Omental fat pad (tissue), 4 donors: ENCODE results near the gene DLX3. TPM values are rescaled to one million over a fixed set of nuclear protein-coding genes. Genes with fewer than 3 reads are reported as not detected.
A peak's percentile ranks its signal among the peaks of the same experiment; 100 is the strongest.

Source experiments
- ATAC-seq: fragments of 150-250 bp; one replicate; pipeline ENCODE4 v1.9.1; 2016; ENCODE audit warnings: mild to moderate bottlenecking, moderate library complexity; ENCODE audit not compliant: low FRiP score
- DNase-seq: peaks from one replicate; pipeline ENCODE4 v3.0.0-alpha.2; 2019; ENCODE audit warnings: low spot score
- CTCF ChIP-seq, 3 donors: fragments of 450-650 bp; IDR thresholded peaks; one replicate each; pipeline ENCODE4 v1.5.1; 2016 to 2017; ENCODE audit warnings: antibody characterized with exemption in 3 of 3, mild to moderate bottlenecking in 3 of 3, moderate library complexity in 2 of 3
- total RNA-seq, 4 donors: library from RNA; depleted of rRNA; stranded (reverse); fragments of >200 nt; gene quantifications; one replicate each; pipeline ENCODE4 v1.1.0, GENCODE V29; 2016

DLX3 gene
- total RNA-seq, 4 donors from 2014 or later, result 0.28 TPM; not detected in 3

- DNase-seq (no peak), ATAC-seq (no peak)
- TF ChIP-seq CTCF (IDR thresholded peaks at IDR 0.05), result no peak
Measured at GRCh38 chr17:49997301-49997650, 2.3 kb upstream of the DLX3 start.

- peak in 2 of 3 donors; percentile 83 to 93 for TF ChIP-seq CTCF (IDR thresholded peaks at IDR 0.05)
- peak; percentile 48 for ATAC-seq
- DNase-seq, result no peak
Measured at GRCh38 chr17:49996495-49997300, 1.7 kb upstream of the DLX3 start.

- DNase-seq (no peak), ATAC-seq (no peak)
- TF ChIP-seq CTCF (IDR thresholded peaks at IDR 0.05), result no peak
Measured at GRCh38 chr17:49996121-49996494, 1.1 kb upstream of the DLX3 start.

- TF ChIP-seq CTCF (IDR thresholded peaks at IDR 0.05), result no peak
- DNase-seq, result no peak
- ATAC-seq, result no peak
Measured at GRCh38 chr17:49994085-49995054, 654 bp downstream of the DLX3 start.

- DNase-seq, result no peak
- no peak for TF ChIP-seq CTCF (IDR thresholded peaks at IDR 0.05)
- ATAC-seq, result peak; percentile 34
Measured at GRCh38 chr17:49993423-49994060, 1.5 kb downstream of the DLX3 start.

GRCh38 chr17:49992933-49993422 lies 2.0 kb downstream of the DLX3 start:
- TF ChIP-seq CTCF (IDR thresholded peaks at IDR 0.05), result no peak

More at GRCh38 chr17:49992933-49993422, 2.0 kb downstream of the DLX3 start:
- no peak for DNase-seq
- ATAC-seq, result no peak
